Erythroblast (primary cell): Measurements from ENCODE around the gene EXTL1.

Experiments used
- GATA1 ChIP-seq: IDR thresholded peaks from 2 replicates; pipeline ENCODE4 v1.6.1; 2011; ENCODE audit warnings: low read depth, mild to moderate bottlenecking, control low read depth, low read length, moderate library complexity
- POLR2A ChIP-seq: IDR thresholded peaks from 2 replicates; pipeline ENCODE4 v1.6.1; 2011; ENCODE audit warnings: mild to moderate bottlenecking, low read length

DNA sequence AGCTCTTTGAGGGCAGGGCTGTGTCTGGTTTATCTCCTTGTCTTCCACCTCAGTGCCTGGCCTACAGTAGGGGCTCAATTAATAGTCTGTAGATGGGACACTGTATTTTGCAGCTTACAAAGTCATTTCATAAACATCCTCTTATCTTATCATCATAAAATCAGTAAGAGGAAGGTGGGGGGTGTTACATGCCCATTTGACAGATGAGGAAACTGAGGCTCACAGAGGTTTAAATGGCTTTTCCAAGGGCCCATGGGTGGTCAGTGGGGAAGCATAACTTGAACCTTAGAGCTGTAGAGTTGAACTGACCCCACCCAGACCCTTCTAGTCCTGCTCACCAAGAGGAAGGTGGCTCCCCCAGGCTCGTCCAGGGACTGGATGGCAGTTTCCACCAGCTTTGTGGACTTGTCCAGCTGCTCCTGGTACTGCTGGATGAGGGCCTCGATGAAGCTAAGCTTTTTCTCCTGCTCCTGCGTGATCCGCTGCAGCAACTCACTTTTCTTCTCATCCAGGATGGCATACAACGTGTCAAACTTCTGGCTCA lies 36.5 kb downstream of the EXTL1 start:
- no peak for TF ChIP-seq POLR2A
- TF ChIP-seq GATA1 = no peak
